GM12875 (cell line): ENCODE data around the gene GNB1.

Source experiments
- H3K4me3 ChIP-seq: one replicate; pipeline ENCODE4 v1.5.1; 2011; ENCODE audit warnings: low read depth, low read length, control low read depth
- TF ChIP-seq, protein P1 (sequence below): IDR thresholded peaks from 2 replicates; pipeline ENCODE4 v1.5.1; 2011; ENCODE audit warnings: low read depth, mild to moderate bottlenecking, control low read depth, inconsistent platforms, low read length, moderate library complexity, borderline replicate concordance; ENCODE audit not compliant: insufficient read depth

Gene GNB1

DNA sequence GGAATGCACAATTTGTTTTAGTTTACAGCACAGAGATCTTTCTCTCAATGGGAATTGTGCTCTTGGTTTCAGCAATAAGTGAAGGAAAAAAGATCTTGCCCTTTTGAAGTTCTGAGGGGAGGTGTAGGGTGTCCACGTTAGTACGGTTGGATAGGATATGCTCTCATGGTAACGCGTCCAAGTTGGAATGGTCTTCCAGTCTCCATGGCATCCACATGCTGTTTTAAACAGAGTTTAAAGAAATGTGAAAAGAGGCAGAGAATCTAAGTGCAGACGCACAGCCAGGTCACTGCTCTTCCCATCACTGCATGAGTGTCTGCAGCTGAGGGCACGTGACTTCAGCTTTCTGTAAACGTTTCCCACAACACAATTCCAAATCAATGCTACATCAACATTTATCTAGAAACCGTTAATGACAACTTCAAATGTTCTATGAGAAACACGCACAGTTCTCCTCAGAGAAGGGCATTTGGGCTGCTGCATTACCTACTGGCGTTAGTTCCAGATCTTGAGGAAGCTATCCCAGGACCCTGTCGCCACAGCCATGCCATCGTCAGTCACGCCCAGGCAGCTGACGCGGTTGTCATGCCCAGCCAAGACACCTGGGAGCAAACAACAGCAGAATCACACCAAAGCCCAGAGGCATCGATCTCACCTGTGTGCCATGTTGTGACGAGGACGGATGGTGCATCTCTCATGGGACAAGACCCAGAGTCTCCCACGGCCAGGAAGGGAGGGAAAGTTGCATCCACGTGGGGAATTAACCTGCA, 103.9 kb downstream of the GNB1 start:
- H3K4me3 ChIP-seq: no peak overlapping the region
- TF ChIP-seq, protein P1, sequence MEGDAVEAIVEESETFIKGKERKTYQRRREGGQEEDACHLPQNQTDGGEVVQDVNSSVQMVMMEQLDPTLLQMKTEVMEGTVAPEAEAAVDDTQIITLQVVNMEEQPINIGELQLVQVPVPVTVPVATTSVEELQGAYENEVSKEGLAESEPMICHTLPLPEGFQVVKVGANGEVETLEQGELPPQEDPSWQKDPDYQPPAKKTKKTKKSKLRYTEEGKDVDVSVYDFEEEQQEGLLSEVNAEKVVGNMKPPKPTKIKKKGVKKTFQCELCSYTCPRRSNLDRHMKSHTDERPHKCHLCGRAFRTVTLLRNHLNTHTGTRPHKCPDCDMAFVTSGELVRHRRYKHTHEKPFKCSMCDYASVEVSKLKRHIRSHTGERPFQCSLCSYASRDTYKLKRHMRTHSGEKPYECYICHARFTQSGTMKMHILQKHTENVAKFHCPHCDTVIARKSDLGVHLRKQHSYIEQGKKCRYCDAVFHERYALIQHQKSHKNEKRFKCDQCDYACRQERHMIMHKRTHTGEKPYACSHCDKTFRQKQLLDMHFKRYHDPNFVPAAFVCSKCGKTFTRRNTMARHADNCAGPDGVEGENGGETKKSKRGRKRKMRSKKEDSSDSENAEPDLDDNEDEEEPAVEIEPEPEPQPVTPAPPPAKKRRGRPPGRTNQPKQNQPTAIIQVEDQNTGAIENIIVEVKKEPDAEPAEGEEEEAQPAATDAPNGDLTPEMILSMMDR: no peak

DNA sequence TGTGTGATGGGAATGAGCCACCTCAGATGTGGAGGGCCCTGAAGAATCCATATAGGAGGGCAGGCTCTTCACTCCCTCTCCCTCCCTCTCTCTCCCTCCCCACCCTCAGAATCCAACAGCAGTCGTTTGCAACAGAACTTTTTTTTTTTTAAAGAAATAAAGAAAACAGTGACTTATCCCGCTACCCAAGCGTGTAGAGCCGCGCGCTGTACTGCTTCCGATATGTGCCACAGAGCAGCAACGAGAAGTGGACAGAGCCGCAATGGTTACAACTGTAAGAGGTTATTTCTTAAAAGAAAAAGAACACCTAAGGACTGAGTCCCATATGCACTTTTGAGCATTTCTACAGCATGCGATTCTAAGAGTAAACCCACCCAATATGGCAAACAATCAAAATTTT, 105.2 kb downstream of the GNB1 start:
- no peak overlapping the region for H3K4me3 ChIP-seq
- TF ChIP-seq, protein P1: no peak

DNA sequence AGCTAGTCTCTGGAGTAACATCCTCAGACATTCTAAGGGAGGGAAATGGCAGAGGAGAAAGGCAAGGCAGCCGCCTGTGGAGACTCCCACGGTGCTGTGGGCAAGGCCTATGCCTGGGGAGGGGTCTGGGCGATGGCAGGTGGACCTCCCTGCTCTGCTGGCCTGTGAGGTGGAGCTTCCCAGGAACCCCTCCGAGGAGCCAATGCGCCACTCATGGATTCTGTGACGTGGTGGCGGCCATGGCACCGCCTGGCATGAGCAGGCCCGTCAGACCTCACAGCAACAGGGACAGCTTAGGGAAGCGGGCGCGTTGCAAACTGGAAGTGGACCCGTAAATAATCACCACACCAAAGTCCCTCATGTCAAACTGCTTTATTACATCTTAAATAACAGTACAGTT, 106.0 kb downstream of the GNB1 start:
- no peak overlapping the region for H3K4me3 ChIP-seq
- TF ChIP-seq, protein P1: no peak

DNA sequence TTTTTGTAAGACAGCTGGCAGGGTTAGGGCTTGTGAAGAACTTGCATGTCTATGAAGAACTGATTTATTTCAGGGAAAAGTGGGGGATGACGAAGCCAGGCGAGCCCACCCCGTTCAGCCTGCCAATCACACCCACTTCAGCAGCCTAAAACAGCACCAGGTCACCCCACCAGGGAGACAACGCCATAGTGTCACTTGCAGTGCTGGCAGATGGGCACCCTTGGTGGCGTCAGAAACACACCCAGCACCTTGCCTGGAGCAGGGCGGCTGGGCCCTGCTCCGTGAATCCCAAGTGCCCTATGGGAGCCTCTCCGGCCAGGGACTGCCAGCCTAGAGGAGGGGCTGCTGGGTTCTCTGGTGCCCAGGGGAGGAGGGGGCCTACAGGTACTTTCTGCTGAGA, 107.6 kb downstream of the GNB1 start:
- H3K4me3 ChIP-seq: no peak overlapping the region
- TF ChIP-seq, protein P1: no peak

DNA sequence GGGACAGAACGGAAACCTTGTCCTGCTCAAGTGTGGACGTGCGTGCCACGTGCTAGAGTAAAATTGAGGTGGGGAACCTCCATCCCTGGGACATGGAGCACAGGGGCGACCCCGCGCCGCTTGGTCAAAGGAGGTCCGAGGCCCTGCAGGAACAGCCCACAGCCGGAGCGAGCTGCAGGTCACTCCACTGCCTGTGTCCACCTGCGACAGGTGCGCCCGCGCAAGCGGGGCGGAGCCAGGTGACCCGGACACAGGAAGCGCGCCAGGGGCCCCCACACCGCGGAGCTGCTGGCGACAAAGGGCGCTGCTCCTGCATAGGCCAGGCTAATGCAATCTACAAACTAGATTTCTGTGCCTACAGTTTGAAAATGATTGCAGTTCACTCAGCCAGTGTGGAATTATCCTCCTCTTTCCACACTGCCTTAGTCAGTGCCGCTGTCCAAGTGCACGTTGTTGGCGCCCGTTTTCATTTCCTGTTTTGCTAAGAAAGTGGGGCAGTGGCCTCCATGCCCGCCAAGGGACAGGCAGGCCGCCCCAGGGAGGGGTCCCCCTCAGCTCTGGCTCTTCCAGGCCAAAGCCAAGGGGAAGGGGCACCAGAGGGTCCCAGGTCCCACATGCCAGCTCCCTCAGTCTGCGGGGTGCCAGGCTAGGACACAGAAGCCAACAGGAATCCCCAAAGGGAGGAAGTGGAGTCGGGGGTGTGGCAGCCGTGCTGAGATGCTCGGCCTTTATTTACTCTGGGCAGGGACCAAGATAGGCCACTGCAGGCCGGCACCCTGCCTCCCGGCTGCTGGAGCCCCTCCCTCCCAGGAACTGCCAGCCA, 108.3 kb downstream of the GNB1 start:
- no peak overlapping the region for H3K4me3 ChIP-seq
- TF ChIP-seq, protein P1: no peak

DNA sequence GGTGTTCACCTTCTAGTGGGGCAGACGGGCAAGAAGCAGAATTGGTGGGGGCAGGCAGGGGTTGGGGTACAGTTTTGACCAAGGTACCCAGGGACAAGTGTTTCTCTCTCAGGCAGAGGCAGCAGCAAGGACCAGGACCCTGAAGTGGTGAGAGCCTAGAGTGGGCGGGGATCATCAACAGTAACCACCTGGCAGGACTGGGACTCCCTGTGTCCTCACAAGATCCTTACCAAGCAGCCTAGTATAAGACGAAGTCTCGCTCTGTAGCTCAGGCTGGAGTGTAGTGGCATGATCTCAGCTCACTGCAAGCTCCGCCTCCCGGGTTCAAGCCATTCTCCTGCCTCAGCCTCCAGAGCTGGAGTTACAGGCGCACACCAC, 109.4 kb downstream of the GNB1 start:
- H3K4me3 ChIP-seq: no peak overlapping the region
- TF ChIP-seq, protein P1: no peak
